Stomach (tissue), 4 donors: Measurements from ENCODE around the gene C1orf198.

ENCODE experiments used
- POLR2AphosphoS5 ChIP-seq, 3 donors: sonication (generic); formaldehyde crosslinking; IDR thresholded peaks; one replicate each; pipeline ENCODE4 v1.6.1; 2016; ENCODE audit warnings: antibody characterized with exemption in 3 of 3
- TF ChIP-seq, protein P1 (sequence below), 7 experiments: fragments of 450-650 bp in 4 of 7; fragments of 200-600 bp in 3 of 7; sonication (generic) in 3 of 7; IDR thresholded peaks; one replicate each; pipeline ENCODE4 v1.5.1; 2016 to 2019; ENCODE audit warnings: antibody characterized with exemption in 7 of 7, control low read depth in 2 of 7, mild to moderate bottlenecking in 1 of 7

DNA sequence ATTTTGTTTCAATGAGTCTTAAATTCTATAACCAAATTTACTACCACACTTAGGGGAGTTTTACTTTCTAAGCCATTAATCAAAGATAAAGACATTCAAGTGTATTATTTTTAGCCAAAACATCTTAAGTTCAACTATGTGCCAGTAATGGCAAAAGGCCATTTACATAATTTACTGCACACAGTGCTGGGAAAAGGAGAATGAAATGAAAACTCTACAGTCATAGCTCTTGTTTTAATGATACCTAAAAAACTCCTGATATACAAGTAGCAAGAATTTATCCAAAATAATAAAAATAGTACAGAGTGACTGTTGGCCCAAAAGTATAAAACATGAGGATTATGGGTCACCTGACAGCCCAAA, 42.4 kb upstream of the C1orf198 start:
- TF ChIP-seq, protein P1, sequence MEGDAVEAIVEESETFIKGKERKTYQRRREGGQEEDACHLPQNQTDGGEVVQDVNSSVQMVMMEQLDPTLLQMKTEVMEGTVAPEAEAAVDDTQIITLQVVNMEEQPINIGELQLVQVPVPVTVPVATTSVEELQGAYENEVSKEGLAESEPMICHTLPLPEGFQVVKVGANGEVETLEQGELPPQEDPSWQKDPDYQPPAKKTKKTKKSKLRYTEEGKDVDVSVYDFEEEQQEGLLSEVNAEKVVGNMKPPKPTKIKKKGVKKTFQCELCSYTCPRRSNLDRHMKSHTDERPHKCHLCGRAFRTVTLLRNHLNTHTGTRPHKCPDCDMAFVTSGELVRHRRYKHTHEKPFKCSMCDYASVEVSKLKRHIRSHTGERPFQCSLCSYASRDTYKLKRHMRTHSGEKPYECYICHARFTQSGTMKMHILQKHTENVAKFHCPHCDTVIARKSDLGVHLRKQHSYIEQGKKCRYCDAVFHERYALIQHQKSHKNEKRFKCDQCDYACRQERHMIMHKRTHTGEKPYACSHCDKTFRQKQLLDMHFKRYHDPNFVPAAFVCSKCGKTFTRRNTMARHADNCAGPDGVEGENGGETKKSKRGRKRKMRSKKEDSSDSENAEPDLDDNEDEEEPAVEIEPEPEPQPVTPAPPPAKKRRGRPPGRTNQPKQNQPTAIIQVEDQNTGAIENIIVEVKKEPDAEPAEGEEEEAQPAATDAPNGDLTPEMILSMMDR (IDR thresholded peaks at IDR 0.05): no peak
- TF ChIP-seq POLR2AphosphoS5 (IDR thresholded peaks at IDR 0.05): no peak
